BJ (cell line): Measurements from ENCODE around the gene KLLN. TPM values are rescaled to one million over a fixed set of nuclear protein-coding genes. Genes with fewer than 3 reads are reported as not detected.
"Not testable (repeated sequence)": the region's sequence is repeated elsewhere in the genome, so short reads cannot be mapped to it uniquely, and the experiment has no call there.

Experiments used
- CTCF ChIA-PET: fragments of 350-600 bp; formaldehyde crosslinking; extraction: SDS; loops from one replicate; lab custom pipeline; 2021; ENCODE audit warnings: antibody characterized with exemption, inconsistent platforms; lab: Yijun Ruan, JAX
- POLR2A ChIA-PET: fragments of 300-600 bp; sonication (Branson Sonifier 250); formaldehyde crosslinking; extraction: SDS; loops from one replicate; lab custom pipeline; 2021; ENCODE audit warnings: antibody characterized with exemption; lab: Charles Lee
- DNase-seq: peaks from one replicate; pipeline ENCODE4 v3.0.0-alpha.2; 2011; ENCODE audit warnings: low read depth
- H3K27me3 ChIP-seq: 2 replicates; pipeline ENCODE4 v1.6.0; 2011; ENCODE audit warnings: low read length; ENCODE audit not compliant: control insufficient read depth, insufficient read depth
- H3K36me3 ChIP-seq: 2 replicates; pipeline ENCODE4 v1.5.1; 2011; ENCODE audit warnings: low read length; ENCODE audit not compliant: control insufficient read depth, insufficient read depth
- H3K4me3 ChIP-seq: 2 replicates; pipeline ENCODE4 v1.5.1; 2011; ENCODE audit warnings: low read depth, mild to moderate bottlenecking, control low read depth, low read length
- CTCF ChIP-seq: IDR thresholded peaks from 2 replicates; pipeline ENCODE4 v1.5.1; 2011; ENCODE audit warnings: low read depth, mild to moderate bottlenecking, control low read depth, inconsistent platforms, low read length, moderate library complexity; ENCODE audit not compliant: insufficient read depth
- polyA minus RNA-seq: library from RNA; depleted of rRNA, polyadenylated mRNA; stranded (reverse); fragments of >200 nt; gene quantifications from 2 replicates; pipeline ENCODE4 v1.2.3, GENCODE V29; 2011; rRNA and poly(A)+ RNA removed
- polyA plus RNA-seq: library from polyadenylated mRNA; depleted of rRNA; stranded (reverse); fragments of >200 nt; gene quantifications from 2 replicates; pipeline ENCODE4 v1.2.3, GENCODE V29; 2011; rRNA removed

The KLLN gene
- polyA plus RNA-seq (0.42 and 0.44 TPM in 2 replicates), polyA minus RNA-seq (0.47 and 0.57 TPM in 2 replicates)

- ChIA-PET POLR2A (interaction anchor here (0.6 to 0.8 kb wide), 2 partner anchors 228 to 677 kb away, joined by 3 read pairs; no protein-coding TSS in a partner anchor), CTCF (interaction anchor here (0.8 to 6.3 kb wide), 5 partner anchors 13 to 526 kb away, joined by 3 to 45 read pairs (median 6); no protein-coding TSS in a partner anchor)
- H3K4me3 ChIP-seq, result peak within 1 kb of the TSS; percentile 84
- H3K27me3 ChIP-seq, result no peaks in the 10 kb centered on the region
- no peaks in the 10 kb centered on the region for H3K36me3 ChIP-seq
- DNase-seq, result peak; percentile 45
- TF ChIP-seq CTCF, result no peak
Observed at GRCh38 chr10:87863053-87863943, at the start of gene KLLN, which contains the start of gene PTEN. Gene KLLN (minus strand): TSS chr10:87863533. CDS start chr10:87862487, 1,046 bp downstream. Gene PTEN (plus strand): TSS chr10:87863625. CDS start chr10:87864470, 845 bp downstream.

GRCh38 chr10:87903396-87903795 is 40.1 kb upstream of the KLLN start:
- H3K4me3 ChIP-seq, POLR2A ChIA-PET, DNase-seq, H3K36me3 ChIP-seq, CTCF ChIA-PET, H3K27me3 ChIP-seq: not testable (repeated sequence)

GRCh38 chr10:87897957-87898356 is 34.6 kb upstream of the KLLN start:
- H3K4me3 ChIP-seq, CTCF ChIA-PET, DNase-seq, H3K27me3 ChIP-seq, H3K36me3 ChIP-seq: not testable (repeated sequence)
- POLR2A ChIA-PET, result interaction anchor here (0.6 kb wide), 1 partner anchor 82 kb away, joined by 4 read pairs; no protein-coding TSS in a partner anchor

- H3K4me3 ChIP-seq, result no peak overlapping the region
- H3K27me3 ChIP-seq, result no peaks in the 10 kb centered on the region
- ChIA-PET CTCF (interaction anchor here (1.1 kb wide), 1 partner anchor 13 kb away, joined by 3 read pairs; no protein-coding TSS in a partner anchor), POLR2A (no interaction called here)
- no peak for TF ChIP-seq CTCF
- DNase-seq, result no peak
- H3K36me3 ChIP-seq, result no peaks in the 10 kb centered on the region
Observed at GRCh38 chr10:87896216-87896615, 32.9 kb upstream of the KLLN start.

GRCh38 chr10:87895430-87895829 is 32.1 kb upstream of the KLLN start:
- Histone ChIP-seq H3K36me3 (no peaks in the 10 kb centered on the region), H3K27me3 (no peaks in the 10 kb centered on the region), H3K4me3 (no peak overlapping the region)
- DNase-seq, result no peak
- CTCF ChIA-PET, result interaction anchor here (0.6 to 1.1 kb wide), 2 partner anchors 13 to 408 kb away, joined by 3 read pairs; no protein-coding TSS in a partner anchor
- TF ChIP-seq CTCF, result no peak
- POLR2A ChIA-PET, result no interaction called here
